Fibroblast of mammary gland (primary cell): ENCODE data around the gene CDKAL1.

Experiments used
- DNase-seq: peaks from one replicate; pipeline ENCODE4 v3.0.0-alpha.2; 2010; ENCODE audit warnings: low read depth
- H3K4me3 ChIP-seq: 2 replicates; pipeline ENCODE4 v1.5.1; 2011; ENCODE audit warnings: low read depth, mild to moderate bottlenecking, low read length, moderate library complexity; ENCODE audit not compliant: control insufficient read depth
- TF ChIP-seq, protein P1 (sequence below): conservative IDR thresholded peaks from 2 replicates; pipeline ENCODE4 v1.5.1; 2011; ENCODE audit warnings: low read depth, low read length, inconsistent platforms; ENCODE audit not compliant: control insufficient read depth, insufficient read depth

The CDKAL1 gene

DNA sequence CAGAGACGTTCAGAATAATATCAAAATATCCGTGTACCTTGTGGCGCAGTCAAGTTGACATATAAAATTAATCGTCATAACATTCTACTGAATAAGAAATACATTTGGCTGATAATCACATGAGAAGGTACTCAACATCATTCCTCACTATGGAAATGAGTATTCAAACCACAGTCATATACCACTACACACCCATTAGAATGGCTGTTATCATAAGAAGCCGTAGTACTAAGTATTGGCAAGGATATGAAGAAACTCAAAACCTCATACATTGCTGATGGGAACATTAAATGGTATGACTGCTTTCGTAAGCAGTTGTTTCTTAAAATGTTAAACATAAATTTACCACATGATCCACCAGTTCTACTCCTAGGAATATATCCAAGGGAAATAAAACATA is 244.7 kb downstream of the CDKAL1 start:
- DNase-seq, result no peak
- TF ChIP-seq, protein P1, sequence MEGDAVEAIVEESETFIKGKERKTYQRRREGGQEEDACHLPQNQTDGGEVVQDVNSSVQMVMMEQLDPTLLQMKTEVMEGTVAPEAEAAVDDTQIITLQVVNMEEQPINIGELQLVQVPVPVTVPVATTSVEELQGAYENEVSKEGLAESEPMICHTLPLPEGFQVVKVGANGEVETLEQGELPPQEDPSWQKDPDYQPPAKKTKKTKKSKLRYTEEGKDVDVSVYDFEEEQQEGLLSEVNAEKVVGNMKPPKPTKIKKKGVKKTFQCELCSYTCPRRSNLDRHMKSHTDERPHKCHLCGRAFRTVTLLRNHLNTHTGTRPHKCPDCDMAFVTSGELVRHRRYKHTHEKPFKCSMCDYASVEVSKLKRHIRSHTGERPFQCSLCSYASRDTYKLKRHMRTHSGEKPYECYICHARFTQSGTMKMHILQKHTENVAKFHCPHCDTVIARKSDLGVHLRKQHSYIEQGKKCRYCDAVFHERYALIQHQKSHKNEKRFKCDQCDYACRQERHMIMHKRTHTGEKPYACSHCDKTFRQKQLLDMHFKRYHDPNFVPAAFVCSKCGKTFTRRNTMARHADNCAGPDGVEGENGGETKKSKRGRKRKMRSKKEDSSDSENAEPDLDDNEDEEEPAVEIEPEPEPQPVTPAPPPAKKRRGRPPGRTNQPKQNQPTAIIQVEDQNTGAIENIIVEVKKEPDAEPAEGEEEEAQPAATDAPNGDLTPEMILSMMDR, result no peak
- no peak overlapping the region for H3K4me3 ChIP-seq

DNA sequence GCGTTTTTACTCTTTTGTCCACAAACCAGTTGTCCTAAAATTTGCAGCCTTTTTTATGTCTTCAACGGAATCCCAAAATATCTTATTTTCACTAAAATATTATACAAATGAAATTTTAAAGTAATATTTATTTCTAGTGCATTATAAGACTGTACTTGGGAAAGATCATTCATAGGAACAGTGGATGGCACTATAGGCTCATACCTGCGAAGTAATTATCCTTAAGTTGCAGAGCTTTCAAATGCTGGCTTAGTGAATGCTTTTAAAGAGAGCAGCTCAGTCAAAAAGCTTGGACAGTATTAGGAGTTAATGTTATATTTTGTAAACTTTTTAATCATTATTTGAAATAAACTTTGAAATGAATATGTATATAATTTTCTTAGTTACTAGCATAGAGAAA is 254.9 kb downstream of the CDKAL1 start:
- DNase-seq, result peak; percentile 45
- TF ChIP-seq, protein P1, result peak; percentile 5
- H3K4me3 ChIP-seq, result no peak overlapping the region

DNA sequence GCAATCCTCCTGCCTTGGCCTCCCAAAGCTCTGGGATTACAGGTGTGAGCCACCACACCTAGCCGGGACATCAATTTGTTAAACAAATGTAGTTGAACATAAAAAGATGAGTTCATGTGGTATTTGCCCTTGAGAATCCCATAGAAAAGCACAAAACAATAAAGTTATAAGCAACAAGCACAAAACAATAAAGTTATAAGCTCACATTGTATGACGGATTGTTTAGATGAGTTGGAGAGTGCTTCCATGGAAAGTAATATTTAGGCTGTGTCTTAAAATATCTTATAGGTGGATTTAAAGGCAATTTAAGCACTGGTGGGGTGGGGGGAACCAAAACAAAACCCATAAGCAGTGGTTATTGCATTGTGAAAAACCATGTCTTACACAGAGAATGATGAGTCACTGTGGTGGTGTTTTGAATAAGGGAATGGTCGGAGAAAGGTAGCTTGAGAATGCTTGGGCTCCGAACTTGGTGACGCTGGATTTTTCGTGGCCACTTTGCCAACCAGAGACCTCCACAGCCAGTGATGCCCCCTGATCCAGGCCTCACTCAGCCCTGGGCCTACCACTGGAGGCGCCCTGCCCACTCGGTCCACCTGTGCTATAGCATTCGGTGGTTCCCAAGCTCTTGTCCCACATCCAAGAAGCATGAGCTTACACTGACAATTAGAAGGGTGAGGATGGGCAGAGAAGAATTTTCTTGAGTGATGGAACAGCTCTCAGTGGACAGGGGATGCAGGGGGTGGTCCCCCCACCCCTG is 256.0 kb downstream of the CDKAL1 start:
- DNase-seq, result no peak
- TF ChIP-seq, protein P1, result no peak

DNA sequence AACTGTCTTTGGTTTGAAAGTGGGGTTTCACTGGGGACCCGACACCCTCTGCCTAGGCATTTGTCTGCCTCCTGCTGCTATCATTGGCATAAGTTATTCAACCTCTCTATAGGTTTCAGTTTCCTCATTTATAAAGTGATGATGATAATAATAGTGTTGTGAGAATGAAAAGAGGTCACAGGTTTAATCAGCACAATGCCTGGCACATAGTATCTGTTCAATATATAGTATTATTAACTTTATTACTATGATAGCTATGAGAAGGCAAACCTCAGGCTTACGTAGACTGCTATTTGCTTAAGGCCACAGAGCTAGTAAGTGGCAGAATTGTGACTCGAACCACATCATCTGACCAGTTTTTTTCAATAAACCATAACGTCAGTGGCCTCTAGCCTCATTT is 256.8 kb downstream of the CDKAL1 start:
- H3K4me3 ChIP-seq, result no peak overlapping the region
- TF ChIP-seq, protein P1, result no peak
- DNase-seq, result no peak

More for the DNA sequence above, 256.0 kb downstream of the CDKAL1 start:
- no peak overlapping the region for H3K4me3 ChIP-seq

DNA sequence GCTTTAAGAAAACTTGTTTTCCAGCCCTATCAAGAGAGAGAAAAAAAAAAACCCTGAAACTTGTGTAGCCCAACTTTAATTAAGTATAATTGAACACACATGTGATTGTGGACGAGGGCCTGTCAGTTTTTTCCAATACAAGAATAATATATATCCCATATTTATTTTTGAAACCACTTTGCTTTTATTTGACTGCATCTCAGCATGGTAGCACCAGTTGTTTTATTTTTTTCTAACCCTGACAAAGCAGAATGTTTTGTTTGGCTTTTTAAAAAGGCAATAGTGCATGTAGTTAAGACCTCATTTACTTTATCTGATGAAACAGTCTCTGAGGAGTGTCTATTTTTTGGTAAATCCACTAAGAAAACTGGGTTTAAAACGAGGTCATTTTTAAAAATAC is 257.7 kb downstream of the CDKAL1 start:
- peak; percentile 9 for DNase-seq
- no peak overlapping the region for H3K4me3 ChIP-seq
- TF ChIP-seq, protein P1, result no peak

DNA sequence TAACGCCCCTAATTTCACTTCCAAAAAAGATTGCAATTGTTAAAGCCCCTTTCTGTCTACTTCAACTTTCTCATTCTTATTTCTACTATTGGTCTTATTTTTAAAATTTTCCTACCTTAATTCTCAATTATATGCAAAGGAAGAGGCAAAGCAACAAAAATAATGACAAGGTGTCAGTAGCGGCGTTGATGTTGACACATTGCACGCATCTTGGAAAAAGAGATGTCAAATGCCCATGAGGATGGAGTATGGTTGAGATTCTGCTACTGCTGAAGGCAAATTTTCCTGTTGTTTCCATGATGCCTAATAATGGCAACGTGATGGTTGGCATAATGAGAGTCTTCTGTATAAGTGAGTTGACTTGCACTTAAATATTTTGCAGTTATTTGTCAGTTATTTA is 258.9 kb downstream of the CDKAL1 start:
- H3K4me3 ChIP-seq, result no peak overlapping the region
- TF ChIP-seq, protein P1, result no peak
- DNase-seq, result no peak
